Activated CD4-positive, alpha-beta T cell treated with anti-CD3 and anti-CD28 coated beads, Interleukin-2, amount 50 U/mL, for 1 hour (primary cell): Measurements from ENCODE around the gene EYA2.

Experiments
- DNase-seq: peaks from one replicate; pipeline ENCODE4 v3.0.0-alpha.2; 2020

EYA2 gene

GRCh38 chr20:46933150-46933549 lies 38.5 kb downstream of the EYA2 start:
- no peak for DNase-seq

GRCh38 chr20:46934746-46935287 lies 40.2 kb downstream of the EYA2 start:
- no peak for DNase-seq

- DNase-seq: no peak
Measured at GRCh38 chr20:46935394-46936017, 40.9 kb downstream of the EYA2 start.

- DNase-seq: no peak
Measured at GRCh38 chr20:46936415-46937156, 41.9 kb downstream of the EYA2 start.

GRCh38 chr20:46937157-46937523 lies 42.5 kb downstream of the EYA2 start:
- no peak for DNase-seq

- DNase-seq: no peak
Measured at GRCh38 chr20:46937533-46938226, 43.0 kb downstream of the EYA2 start.

- DNase-seq: no peak
Measured at GRCh38 chr20:46938434-46938833, 43.8 kb downstream of the EYA2 start.

GRCh38 chr20:46939031-46939965 lies 44.7 kb downstream of the EYA2 start:
- no peak for DNase-seq

- no peak for DNase-seq
Measured at GRCh38 chr20:46940616-46941015, 46.0 kb downstream of the EYA2 start.

GRCh38 chr20:46941404-46941803 lies 46.8 kb downstream of the EYA2 start:
- DNase-seq: no peak

- no peak for DNase-seq
Measured at GRCh38 chr20:46943861-46944591, 49.4 kb downstream of the EYA2 start.

GRCh38 chr20:46945465-46945864 lies 50.8 kb downstream of the EYA2 start:
- no peak for DNase-seq

- no peak for DNase-seq
Measured at GRCh38 chr20:46946181-46946624, 51.6 kb downstream of the EYA2 start.

GRCh38 chr20:46946796-46947195 lies 52.2 kb downstream of the EYA2 start:
- no peak for DNase-seq

GRCh38 chr20:46948081-46948480 lies 53.4 kb downstream of the EYA2 start:
- DNase-seq: no peak

GRCh38 chr20:46951405-46951804 lies 56.8 kb downstream of the EYA2 start:
- no peak for DNase-seq

GRCh38 chr20:46951840-46952497 lies 57.3 kb downstream of the EYA2 start:
- no peak for DNase-seq

GRCh38 chr20:46953596-46953995 lies 59.0 kb downstream of the EYA2 start:
- no peak for DNase-seq

GRCh38 chr20:46954490-46955038 lies 59.9 kb downstream of the EYA2 start:
- DNase-seq: no peak

GRCh38 chr20:46955601-46956556 lies 61.2 kb downstream of the EYA2 start:
- DNase-seq: no peak
